Stimulated activated CD8-positive, alpha-beta memory T cell treated with anti-CD3 and anti-CD28 coated beads, Interleukin-4, amount 100 ng/mL, for 24 hours (primary cell): ENCODE data around the gene TSC1.
A peak's percentile ranks its signal among the peaks of the same experiment; 100 is the strongest.

Source experiments
- DNase-seq: peaks from one replicate; pipeline ENCODE4 v3.0.0-alpha.2; 2020; ENCODE audit warnings: low read depth

TSC1 gene

DNA sequence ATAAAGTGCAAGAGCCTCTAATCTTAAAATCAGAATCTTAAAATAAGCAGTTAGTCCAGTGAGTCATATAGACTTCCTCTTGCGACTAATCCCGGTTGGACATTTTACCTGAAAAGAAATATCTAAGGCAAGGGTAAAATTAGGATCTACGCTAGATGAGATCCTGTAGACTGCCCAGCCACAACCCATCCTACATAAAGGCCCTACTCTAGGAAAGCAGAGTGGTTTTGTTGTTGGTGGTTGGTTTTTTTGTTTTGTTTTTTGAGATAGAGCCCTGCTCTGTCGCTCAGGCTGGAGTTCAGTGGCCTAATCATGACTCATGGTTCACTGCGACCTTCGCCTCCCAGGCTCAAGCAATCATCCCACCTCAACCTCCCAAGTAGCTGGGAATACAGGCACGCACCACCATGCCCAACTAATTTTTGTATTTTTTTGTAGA lies 6.9 kb downstream of the TSC1 start:
- no peak for DNase-seq

- no peak for DNase-seq
Measured at GRCh38 chr9:132935026-132935425, 9.4 kb downstream of the TSC1 start.

DNA sequence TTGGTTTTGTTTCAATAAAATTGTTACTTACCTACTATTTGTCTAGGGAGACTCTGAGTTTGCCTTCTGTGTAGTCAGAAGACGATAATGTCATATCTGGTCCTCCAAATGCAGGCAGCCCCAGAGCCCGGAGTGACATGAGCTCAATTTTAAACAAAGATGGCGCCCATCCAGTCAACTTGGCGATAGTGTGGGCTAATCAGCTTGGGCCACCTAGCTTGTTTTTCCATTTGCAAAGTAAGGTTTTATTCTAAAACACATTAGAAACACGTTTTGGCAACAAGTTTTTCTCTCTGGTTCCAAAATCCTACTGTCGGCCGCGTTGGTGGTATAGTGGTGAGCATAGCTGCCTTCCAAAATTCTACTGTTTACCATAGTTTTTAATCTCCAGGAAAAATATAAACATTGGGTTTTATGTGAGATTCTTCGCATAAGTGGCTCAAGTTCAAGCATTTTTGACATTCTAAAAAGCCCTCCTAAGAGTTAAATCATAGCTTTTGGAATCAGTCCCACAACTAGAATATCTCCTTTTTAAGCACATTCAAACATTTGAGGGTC lies 13.2 kb downstream of the TSC1 start:
- no peak for DNase-seq

DNA sequence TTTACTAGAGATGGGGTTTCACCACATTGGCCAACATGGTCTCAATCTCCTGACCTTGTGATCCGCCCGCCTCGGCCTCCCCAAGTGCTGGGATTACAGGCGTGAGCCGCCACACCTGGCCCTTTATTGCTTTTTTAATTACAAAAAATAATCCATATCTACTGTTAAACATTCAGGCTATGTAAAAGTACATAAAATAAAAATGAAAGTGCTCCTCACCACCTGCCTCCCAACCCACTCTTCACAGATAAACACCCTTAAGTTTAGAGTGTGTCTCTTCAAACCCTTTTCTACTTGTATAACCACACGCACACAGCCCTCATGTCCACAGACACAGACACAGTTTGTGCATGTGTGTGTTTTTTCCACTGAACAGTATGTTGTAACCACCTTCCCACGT lies 16.7 kb downstream of the TSC1 start:
- no peak for DNase-seq

DNA sequence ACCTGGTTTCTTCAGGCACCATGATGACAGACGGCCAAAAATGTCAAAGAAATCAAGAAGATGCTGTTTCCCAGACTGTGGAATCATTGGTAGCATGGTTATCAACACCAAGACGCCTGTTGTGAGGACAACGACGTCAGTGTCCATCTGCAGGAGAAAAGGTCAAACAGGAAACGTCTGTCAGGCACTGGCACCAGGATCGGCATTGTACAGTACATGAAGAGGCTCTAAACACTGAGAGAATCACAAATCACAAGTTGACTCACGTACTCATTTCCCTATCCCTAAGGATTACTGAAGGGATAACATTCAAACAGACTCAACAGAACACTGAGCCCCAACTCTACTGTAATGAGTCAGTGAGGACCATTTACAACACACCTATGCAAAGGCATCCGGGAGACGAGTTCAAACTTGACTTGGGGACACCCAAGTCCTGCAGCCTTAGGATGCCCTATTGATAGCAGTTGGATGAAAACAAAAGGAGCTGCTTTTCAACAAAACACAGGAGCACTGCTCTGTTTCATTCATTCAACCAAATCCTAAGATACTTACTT lies 21.0 kb downstream of the TSC1 start:
- no peak for DNase-seq

- DNase-seq, result no peak
Measured at GRCh38 chr9:132919614-132920268, 24.7 kb downstream of the TSC1 start.

GRCh38 chr9:132914924-132915323 lies 29.5 kb downstream of the TSC1 start:
- no peak for DNase-seq

GRCh38 chr9:132912131-132912530 lies 32.3 kb downstream of the TSC1 start:
- no peak for DNase-seq

- no peak for DNase-seq
Measured at GRCh38 chr9:132910376-132910775, 34.0 kb downstream of the TSC1 start.

DNA sequence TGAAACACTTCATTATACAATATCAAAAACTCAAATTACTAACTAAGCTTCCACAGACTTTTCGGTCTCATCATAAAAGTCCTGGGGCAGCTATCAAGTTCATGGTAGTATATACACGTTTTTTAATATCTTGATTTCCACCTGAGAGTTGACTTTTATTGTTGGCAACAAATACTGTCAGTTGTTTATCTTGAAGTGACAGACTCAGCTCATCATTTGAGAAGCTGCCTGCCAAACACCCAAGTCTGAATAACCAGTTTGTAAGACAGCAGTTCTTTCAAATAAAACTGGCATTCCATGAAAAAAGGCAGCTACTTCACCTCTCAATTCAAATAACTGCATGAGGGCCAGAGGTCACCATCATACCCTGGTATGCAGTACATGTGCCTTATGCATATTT lies 35.1 kb downstream of the TSC1 start:
- no peak for DNase-seq

DNA sequence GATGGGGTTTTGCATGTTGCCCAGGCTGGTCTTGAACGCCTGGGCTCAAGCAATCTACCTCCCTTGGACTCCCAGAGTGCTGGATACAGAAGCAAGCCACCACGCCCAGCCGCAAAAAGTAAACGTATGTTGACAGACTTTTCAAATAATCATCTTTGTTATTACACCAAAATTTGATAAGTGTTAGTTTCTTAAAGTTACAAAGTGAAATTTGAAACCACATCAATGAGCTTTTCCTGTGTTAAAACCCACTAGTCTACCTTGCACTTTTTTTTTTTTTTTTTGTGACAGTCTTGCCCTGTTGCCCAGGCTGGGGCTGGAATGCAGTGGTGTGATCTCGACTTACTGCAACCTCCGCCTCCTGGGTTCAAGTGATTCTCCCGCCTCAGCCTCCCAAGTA lies 35.8 kb downstream of the TSC1 start:
- DNase-seq, result no peak

GRCh38 chr9:132905726-132906125 lies 38.7 kb downstream of the TSC1 start:
- no peak for DNase-seq

DNA sequence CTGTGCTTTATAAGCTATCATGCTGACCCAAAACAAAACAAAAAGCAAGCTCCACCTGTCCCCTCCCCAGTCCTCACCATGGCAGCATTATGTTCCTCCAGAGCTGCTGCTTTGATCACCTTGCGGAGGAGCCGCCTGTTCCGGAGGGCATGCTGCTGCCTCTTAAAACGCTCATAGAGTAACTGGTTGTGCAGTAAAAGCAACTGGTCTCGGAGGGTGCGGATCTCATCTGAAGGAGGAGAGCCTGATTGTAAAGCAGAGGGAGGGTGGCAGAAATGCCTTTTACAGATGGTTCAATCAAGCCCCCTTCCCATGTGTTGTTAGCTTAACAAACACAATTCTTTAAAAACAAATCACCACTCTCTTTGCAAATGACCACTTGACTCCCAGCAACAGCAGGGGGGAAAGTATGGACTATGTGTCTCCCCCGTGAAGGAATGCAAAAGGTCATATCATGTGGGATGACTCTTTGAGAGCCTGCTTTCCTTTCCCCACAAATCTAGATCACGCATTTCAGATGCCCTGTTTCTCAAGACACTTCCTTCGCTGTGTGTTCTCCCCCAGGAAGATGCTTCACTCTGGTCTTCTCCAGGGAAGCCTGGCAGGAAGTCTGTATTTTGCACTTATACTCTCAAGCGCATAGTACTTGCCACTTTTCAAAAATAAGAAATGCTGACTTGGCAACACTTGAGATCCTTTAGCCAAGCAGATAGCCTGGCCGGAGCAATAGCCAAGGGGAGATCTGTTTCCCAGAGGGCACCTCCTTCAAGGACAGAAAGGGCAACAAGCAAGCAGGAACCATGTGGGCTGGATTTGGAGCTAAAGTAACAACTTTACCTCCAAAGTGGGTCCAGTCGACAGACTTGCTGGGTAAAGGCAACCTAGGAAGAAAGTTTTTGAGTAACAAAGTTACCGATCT lies 40.6 kb downstream of the TSC1 start:
- no peak for DNase-seq

DNA sequence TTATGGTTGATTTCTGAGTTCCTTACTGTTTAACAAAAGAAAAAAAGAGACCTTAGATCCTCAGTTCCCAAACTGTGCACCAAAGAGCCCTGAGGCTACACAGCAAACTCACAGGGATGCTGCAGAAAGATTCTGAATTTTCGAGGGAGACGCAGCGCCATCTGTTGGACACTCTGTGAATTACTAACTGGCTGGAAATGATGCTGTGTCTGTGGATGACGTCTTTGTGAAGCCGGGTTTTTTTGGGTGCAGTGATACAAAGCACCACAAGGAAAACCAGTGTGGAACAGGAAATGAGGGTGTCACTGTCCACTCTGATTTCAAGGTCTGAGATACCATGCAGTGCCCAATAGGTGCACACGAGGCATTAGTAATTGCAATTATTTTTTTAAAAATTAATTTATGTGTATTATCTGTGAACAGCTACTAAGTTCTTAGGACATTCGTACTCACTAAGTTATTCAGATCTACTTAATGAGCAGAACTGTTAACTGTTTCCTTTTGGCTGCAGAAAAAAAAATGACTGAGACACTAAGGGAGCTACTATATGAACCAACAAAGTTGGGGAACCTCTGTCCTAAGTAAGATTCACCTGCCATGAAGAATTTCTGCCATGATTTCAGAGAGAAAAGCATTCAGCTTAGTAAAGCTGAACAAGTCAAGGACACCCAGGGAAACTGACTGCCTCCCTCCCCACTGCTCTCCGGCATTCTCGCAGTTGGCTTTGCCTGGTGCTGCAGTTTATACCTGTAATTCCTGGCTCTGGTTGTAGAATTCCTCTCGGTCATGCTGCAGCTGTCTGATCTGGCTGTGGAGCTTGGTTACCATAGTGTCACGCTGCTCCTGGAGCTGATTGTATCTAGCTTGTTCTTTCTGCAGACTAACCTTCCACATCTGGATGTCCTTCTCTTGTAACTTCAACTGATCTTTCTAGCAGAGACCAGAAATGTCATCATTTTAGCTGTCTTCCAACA lies 42.3 kb downstream of the TSC1 start:
- peak; percentile 53 for DNase-seq

DNA sequence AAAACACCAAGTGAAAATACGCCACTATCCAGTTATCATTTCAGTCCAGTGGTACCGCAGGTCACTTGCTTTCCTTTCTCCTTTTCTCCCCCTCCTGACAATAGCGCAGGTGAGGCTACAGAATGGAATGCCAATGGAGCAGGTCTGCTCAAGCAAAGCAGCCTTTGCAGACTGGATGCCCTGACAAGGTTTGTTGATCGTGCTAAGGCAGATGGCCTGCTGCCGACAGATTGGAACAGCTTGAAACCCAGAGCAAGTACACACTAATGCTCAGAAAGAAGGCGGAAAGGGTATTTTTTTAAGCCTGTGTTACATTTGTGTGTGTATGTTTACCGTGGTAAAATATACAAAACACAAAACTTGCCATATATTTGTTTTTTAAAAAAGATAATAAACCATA lies 46.4 kb downstream of the TSC1 start:
- DNase-seq, result no peak

GRCh38 chr9:132896906-132897305 lies 47.5 kb downstream of the TSC1 start:
- DNase-seq, result no peak

DNA sequence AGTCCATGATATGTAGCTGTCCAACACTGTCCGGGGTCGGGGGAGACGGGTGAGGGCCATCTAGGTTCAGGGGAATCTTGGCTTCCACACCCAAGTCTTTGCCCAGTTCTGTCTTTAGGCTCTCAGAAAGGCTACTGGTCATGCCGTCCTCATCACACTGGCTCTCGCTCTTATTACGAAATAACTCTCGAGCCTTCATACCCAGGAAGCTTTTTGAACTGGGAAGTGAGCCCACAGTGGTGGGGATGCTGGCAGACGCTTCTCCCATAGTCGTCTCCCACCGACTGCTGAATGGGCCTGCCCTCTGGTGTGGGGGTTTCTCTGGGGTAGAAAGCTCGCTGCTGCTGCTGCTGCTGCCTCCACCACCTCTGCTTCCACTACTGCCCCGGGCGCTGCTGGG lies 48.2 kb downstream of the TSC1 start:
- DNase-seq, result no peak

DNA sequence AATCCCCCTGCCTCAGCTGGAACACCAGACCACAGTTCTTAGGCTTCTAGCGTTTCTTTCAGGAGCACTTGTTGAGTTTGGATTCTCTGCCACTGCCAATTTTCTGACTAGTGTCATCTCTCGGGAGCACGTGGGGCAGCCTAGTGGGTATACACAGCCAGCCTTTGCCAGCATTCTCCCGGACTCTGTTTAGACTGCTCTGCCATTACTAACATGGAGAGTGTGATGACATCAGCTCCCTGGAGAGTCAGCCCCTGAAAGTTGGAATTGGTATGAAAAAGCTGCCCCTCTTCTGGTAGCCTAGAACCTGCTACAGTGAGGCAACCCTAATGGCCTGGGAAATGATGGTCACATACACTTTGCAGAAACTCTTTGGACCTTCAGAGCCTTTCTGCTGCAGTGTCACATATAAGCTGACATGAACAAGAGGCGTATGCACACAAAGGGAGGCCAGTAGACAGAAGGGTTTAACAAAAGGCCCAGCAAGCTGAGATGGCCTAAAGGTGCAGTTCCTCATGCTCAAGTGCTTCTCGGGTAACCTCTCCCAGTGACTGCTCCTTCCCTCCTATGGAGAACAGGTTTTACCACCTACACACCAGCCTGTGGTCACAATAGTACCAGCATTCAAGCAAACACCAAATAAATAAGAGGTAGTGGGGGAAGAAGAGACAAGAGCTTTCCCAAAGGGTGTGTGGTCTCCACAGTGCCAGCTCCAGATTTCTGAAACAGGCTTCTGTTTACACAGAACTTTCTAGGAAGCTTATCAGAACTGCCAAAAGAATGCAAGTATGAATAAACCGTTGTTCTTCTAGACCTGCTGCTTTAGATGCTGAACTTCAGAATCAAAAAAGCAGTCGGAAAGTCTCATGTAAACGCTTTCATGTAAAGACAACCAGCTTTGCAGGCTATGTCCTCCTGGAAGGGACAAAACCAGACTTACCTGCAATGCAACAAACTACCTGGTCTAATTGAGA lies 49.3 kb downstream of the TSC1 start:
- DNase-seq, result no peak

- no peak for DNase-seq
Measured at GRCh38 chr9:132894346-132894745, 50.1 kb downstream of the TSC1 start.

GRCh38 chr9:132892400-132892799 lies 52.0 kb downstream of the TSC1 start:
- no peak for DNase-seq
